ENCODE data around the gene DNHD1. TPM values are rescaled to one million over a fixed set of nuclear protein-coding genes. Genes with fewer than 3 reads are reported as not detected.

The DNHD1 gene
- total RNA-seq, 1 experiment from 2014 or later = 10.6 TPM

- no peak for ATAC-seq
- TF ChIP-seq, protein P1, sequence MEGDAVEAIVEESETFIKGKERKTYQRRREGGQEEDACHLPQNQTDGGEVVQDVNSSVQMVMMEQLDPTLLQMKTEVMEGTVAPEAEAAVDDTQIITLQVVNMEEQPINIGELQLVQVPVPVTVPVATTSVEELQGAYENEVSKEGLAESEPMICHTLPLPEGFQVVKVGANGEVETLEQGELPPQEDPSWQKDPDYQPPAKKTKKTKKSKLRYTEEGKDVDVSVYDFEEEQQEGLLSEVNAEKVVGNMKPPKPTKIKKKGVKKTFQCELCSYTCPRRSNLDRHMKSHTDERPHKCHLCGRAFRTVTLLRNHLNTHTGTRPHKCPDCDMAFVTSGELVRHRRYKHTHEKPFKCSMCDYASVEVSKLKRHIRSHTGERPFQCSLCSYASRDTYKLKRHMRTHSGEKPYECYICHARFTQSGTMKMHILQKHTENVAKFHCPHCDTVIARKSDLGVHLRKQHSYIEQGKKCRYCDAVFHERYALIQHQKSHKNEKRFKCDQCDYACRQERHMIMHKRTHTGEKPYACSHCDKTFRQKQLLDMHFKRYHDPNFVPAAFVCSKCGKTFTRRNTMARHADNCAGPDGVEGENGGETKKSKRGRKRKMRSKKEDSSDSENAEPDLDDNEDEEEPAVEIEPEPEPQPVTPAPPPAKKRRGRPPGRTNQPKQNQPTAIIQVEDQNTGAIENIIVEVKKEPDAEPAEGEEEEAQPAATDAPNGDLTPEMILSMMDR (IDR thresholded peaks at IDR 0.05) = no peak
- TF ChIP-seq SIN3A (IDR thresholded peaks at IDR 0.05; ENCODE audit: borderline replicate concordance, insufficient read depth, low read depth, low read length) = no peak
- TF ChIP-seq POLR2AphosphoS5 (IDR thresholded peaks at IDR 0.05; ENCODE audit: low read depth, low read length) = no peak
- no peak for TF ChIP-seq TCF7L2 (IDR thresholded peaks at IDR 0.05; ENCODE audit: low read depth, low read length)
- TF ChIP-seq REST (IDR thresholded peaks at IDR 0.05; ENCODE audit: insufficient read depth in 1 of 2, low read depth in 2 of 2, low read length in 1 of 2) = no peak
- no peak overlapping the region for H3K27ac ChIP-seq (ENCODE audit: low read length)
- ChIA-PET POLR2A (interaction anchor here (0.7 kb wide), 1 partner anchor 1696 kb away, joined by 3 read pairs; no protein-coding TSS in a partner anchor), CTCF (no interaction called here)
- no TSS peak for BruUV-seq (replicated peaks)
- no peaks in the 10 kb centered on the region for H3K36me3 ChIP-seq (ENCODE audit: control insufficient read depth, insufficient read depth, low read length)
- intact Hi-C loops (cut with micrococcal nuclease; ENCODE audit: unreplicated experiment) = no loop called here
- no peaks in the 10 kb centered on the region for H3K4me1 ChIP-seq (ENCODE audit: control insufficient read depth, insufficient read depth, low read length)
- no peak for DNase-seq (ENCODE audit: low read depth, low spot score)
- H3K4me3 ChIP-seq (ENCODE audit: low read depth in 2 of 2, low read length in 2 of 2) = no peak overlapping the region
- H3K9me3 ChIP-seq (ENCODE audit: control insufficient read depth, insufficient read depth, low read depth, low read length) = no peaks in the 10 kb centered on the region
- in situ Hi-C loops (cut with HindIII; ENCODE audit: low pct_unique_long_range_greater_than_20kb, low sequenced_read_pairs) = no loop called here
- no peaks in the 10 kb centered on the region for H3K27me3 ChIP-seq (ENCODE audit: control insufficient read depth, insufficient read depth, low read length)
These were observed 56.6 kb downstream of the DNHD1 start for GRCh38 chr11:6553634-6554033.

DNA sequence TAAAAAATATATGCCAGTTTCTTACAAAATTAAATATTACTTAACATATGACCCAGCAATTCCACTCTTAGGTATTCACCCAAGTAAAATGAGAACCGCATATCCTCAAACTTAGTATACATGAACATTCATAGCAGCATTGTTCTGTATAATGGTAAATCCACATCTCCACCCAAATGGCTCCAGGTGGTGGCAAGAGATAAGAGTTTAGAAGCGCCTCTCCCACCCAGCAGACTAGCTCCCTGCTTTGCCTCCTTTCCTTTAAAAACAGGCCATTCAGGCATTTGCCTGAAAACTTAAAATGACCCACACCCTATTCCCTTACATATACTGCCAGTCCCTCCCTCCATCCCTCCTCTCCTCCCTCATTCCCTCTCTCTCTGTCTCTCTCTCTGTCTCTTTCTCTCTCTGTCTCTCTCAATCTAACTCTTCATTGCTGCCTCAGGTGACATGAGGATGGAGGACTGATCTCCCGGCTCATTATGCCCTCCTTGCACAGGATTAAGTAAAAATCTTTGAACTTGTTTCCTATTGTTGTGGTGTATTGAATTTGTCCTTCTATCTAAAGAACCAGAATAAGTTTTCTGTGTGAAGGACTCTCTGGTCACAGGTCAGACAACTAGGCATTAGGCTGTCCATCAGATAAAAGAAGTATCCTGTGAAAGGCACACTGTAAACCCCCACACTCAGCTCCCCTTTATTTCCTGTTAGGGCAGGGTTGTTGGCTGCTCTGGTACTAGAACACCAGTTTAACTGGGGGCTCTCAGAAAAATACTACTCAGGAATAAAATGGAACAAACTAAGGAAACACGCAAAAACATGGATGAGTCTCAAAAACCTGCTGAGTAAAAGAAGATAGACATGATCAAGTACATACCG lies 58.0 kb downstream of the DNHD1 start:
- Histone ChIP-seq H3K36me3 (ENCODE audit: control insufficient read depth, insufficient read depth, low read length) (no peaks in the 10 kb centered on the region), H3K27me3 (ENCODE audit: control insufficient read depth, insufficient read depth, low read length) (no peaks in the 10 kb centered on the region), H3K27ac (ENCODE audit: low read length) (no peak overlapping the region), H3K4me1 (ENCODE audit: control insufficient read depth, insufficient read depth, low read length) (no peaks in the 10 kb centered on the region), H3K9me3 (ENCODE audit: control insufficient read depth, insufficient read depth, low read depth, low read length) (no peaks in the 10 kb centered on the region), H3K4me3 (ENCODE audit: low read depth in 2 of 2, low read length in 2 of 2) (no peak overlapping the region)
- in situ Hi-C loops (cut with HindIII; ENCODE audit: low pct_unique_long_range_greater_than_20kb, low sequenced_read_pairs) (no loop called here), intact Hi-C loops (cut with micrococcal nuclease; ENCODE audit: unreplicated experiment) (no loop called here)
- DNase-seq (ENCODE audit: low read depth, low spot score) = no peak
- POLR2A ChIA-PET = interaction anchor here (0.6 to 0.7 kb wide), 2 partner anchors 115 to 139 kb away, joined by 3 to 13 read pairs; no protein-coding TSS in a partner anchor
- ATAC-seq = no peak
- TF ChIP-seq SIN3A (IDR thresholded peaks at IDR 0.05; ENCODE audit: borderline replicate concordance, insufficient read depth, low read depth, low read length) (no peak), POLR2AphosphoS5 (IDR thresholded peaks at IDR 0.05; ENCODE audit: low read depth, low read length) (no peak)
- CTCF ChIA-PET = no interaction called here
- BruUV-seq (replicated peaks) = no TSS peak

Data from Panc1 (cell line).